ENCODE data around the gene RAB30.

DNA sequence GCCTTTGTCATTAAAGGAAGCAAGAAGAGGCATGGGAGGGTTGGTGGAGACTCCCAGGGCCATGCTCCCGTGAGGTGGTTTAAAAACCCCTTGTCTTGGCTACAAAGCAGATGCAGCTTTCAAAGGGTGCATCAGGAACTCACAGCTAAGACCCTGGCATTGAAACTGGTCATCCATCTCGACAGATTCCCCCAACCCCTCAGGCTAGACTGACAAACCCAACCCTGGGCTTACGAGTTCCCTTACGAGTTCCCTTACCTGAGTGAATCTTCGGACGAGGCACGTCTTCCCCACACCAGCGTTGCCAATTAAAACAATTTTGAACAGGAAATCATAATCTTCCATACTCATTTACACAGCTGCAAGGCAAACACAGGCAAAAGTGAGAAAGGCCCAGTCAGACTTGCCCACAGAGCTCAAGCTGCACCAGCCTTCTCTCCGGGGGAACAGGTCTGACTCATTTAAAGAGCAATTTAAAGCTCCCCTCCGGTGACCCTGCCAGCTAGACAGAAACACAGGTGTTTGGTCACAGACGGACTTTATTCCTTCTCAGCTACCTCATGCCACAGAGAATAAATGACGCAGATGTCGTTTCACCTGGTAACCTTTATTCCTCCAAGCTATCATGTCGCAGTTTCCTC lies 74.6 kb downstream of the RAB30 start:
- TF ChIP-seq, protein P1, sequence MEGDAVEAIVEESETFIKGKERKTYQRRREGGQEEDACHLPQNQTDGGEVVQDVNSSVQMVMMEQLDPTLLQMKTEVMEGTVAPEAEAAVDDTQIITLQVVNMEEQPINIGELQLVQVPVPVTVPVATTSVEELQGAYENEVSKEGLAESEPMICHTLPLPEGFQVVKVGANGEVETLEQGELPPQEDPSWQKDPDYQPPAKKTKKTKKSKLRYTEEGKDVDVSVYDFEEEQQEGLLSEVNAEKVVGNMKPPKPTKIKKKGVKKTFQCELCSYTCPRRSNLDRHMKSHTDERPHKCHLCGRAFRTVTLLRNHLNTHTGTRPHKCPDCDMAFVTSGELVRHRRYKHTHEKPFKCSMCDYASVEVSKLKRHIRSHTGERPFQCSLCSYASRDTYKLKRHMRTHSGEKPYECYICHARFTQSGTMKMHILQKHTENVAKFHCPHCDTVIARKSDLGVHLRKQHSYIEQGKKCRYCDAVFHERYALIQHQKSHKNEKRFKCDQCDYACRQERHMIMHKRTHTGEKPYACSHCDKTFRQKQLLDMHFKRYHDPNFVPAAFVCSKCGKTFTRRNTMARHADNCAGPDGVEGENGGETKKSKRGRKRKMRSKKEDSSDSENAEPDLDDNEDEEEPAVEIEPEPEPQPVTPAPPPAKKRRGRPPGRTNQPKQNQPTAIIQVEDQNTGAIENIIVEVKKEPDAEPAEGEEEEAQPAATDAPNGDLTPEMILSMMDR (IDR thresholded peaks at IDR 0.05), result no peak
- TF ChIP-seq POLR2A (IDR thresholded peaks at IDR 0.05), result no peak
